DOHH2 (cell line): ENCODE measurements around the gene DGKE.

Experiments
- H3F3A ChIP-seq: fragments of 200-600 bp; sonication (generic), shearing (Covaris generic); 2 replicates; pipeline ENCODE4 v1.6.0; 2016; ENCODE audit warnings: antibody characterized with exemption, mild to moderate bottlenecking; ENCODE audit not compliant: control insufficient read depth, insufficient read depth
- H3K27ac ChIP-seq: fragments of 200-600 bp; sonication (generic); 2 replicates; pipeline ENCODE4 v1.5.1; 2014; ENCODE audit warnings: low read depth, mild to moderate bottlenecking, low read length, moderate library complexity
- H3K27me3 ChIP-seq: fragments of 200-600 bp; sonication (generic); 2 replicates; pipeline ENCODE4 v1.6.1; 2014; ENCODE audit warnings: mild to moderate bottlenecking, low read length, mixed read lengths; ENCODE audit not compliant: control insufficient read depth
- H3K36me3 ChIP-seq: fragments of 200-600 bp; sonication (generic); 2 replicates; pipeline ENCODE4 v1.6.1; 2014; ENCODE audit warnings: mild to moderate bottlenecking, low read length, moderate library complexity, mixed read lengths; ENCODE audit not compliant: control insufficient read depth
- H3K4me1 ChIP-seq: fragments of 200-600 bp; sonication (generic); 2 replicates; pipeline ENCODE4 v1.6.1; 2014; ENCODE audit warnings: mild to moderate bottlenecking, low read length, mixed read lengths; ENCODE audit not compliant: control insufficient read depth
- H3K4me2 ChIP-seq: fragments of 200-600 bp; sonication (generic); 2 replicates; pipeline ENCODE4 v1.6.0; 2014; ENCODE audit warnings: mild to moderate bottlenecking, low read length, moderate library complexity
- H3K4me3 ChIP-seq: fragments of 200-600 bp; sonication (generic); 2 replicates; pipeline ENCODE4 v1.5.1; 2014; ENCODE audit warnings: mild to moderate bottlenecking, low read length, mixed read lengths
- H3K79me2 ChIP-seq: fragments of 200-600 bp; sonication (generic); 2 replicates; pipeline ENCODE4 v1.6.1; 2014; ENCODE audit warnings: mild to moderate bottlenecking, low read length, mixed read lengths; ENCODE audit not compliant: control insufficient read depth
- H3K9me2 ChIP-seq: fragments of 200-600 bp; sonication (generic); replicated peaks from 2 replicates; pipeline ENCODE4 v1.6.1; 2014; ENCODE audit warnings: mild to moderate bottlenecking, low read length, mixed read lengths; ENCODE audit not compliant: control insufficient read depth
- H3K9me3 ChIP-seq: fragments of 200-600 bp; sonication (generic); 2 replicates; pipeline ENCODE4 v1.6.1; 2014; ENCODE audit warnings: antibody characterized with exemption, low read length, mixed read lengths; ENCODE audit not compliant: control insufficient read depth, insufficient read depth
- H4K20me1 ChIP-seq: fragments of 200-600 bp; sonication (generic); 2 replicates; pipeline ENCODE4 v1.6.0; 2014; ENCODE audit warnings: low read depth, mild to moderate bottlenecking, antibody characterized with exemption, low read length, moderate library complexity; ENCODE audit not compliant: control insufficient read depth, insufficient read depth
- EZH2phosphoT487 ChIP-seq: fragments of 200-600 bp; sonication (generic); IDR thresholded peaks from 2 replicates; pipeline ENCODE4 v1.6.1; 2017; ENCODE audit warnings: borderline replicate concordance, mild to moderate bottlenecking, antibody characterized with exemption, low read length, moderate library complexity, mixed read lengths
- TF ChIP-seq, protein P1 (sequence below): fragments of 200-600 bp; sonication (generic); IDR thresholded peaks from one replicate; pipeline ENCODE4 v1.5.1; 2014; ENCODE audit warnings: antibody characterized with exemption, mild to moderate bottlenecking, low read depth, low read length; ENCODE audit not compliant: poor library complexity, severe bottlenecking

DGKE gene

DNA sequence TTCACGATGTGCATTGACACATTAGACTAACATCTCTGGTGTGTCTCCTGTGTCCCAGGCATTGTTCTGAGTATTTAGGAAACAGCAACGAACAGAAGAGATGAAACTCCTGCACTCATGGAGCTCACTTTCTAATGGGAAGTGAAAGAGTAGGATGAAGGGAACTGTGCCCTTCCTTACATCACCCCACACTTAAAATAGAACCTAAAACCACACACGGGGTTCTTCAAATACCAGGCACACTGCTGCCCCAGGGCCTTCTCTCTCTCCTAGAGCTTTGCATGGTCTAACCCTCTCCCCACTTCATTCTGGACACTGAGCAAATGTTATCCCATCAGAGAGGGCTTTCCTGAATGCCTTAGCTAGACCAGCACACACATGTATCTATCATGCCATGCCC is 46.2 kb downstream of the DGKE start:
- Histone ChIP-seq H3K4me2 (peak overlapping the region; percentile 39), H3K36me3 (no peaks in the 10 kb centered on the region), H3K9me2 (no peaks in the 10 kb centered on the region), H3F3A (0 out of 2 replicates have a peak, but pooled peaks cover 5% of the 10 kb centered on the region), H3K27ac (no peak overlapping the region), H3K4me3 (no peak overlapping the region), H3K27me3 (no peaks in the 10 kb centered on the region), H3K9me3 (no peaks in the 10 kb centered on the region), H4K20me1 (no peaks in the 10 kb centered on the region), H3K79me2 (no peaks in the 10 kb centered on the region), H3K4me1 (peaks cover 21% of the 10 kb centered on the region)
- TF ChIP-seq, protein P1, sequence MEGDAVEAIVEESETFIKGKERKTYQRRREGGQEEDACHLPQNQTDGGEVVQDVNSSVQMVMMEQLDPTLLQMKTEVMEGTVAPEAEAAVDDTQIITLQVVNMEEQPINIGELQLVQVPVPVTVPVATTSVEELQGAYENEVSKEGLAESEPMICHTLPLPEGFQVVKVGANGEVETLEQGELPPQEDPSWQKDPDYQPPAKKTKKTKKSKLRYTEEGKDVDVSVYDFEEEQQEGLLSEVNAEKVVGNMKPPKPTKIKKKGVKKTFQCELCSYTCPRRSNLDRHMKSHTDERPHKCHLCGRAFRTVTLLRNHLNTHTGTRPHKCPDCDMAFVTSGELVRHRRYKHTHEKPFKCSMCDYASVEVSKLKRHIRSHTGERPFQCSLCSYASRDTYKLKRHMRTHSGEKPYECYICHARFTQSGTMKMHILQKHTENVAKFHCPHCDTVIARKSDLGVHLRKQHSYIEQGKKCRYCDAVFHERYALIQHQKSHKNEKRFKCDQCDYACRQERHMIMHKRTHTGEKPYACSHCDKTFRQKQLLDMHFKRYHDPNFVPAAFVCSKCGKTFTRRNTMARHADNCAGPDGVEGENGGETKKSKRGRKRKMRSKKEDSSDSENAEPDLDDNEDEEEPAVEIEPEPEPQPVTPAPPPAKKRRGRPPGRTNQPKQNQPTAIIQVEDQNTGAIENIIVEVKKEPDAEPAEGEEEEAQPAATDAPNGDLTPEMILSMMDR = no peak
- TF ChIP-seq EZH2phosphoT487 = no peak

DNA sequence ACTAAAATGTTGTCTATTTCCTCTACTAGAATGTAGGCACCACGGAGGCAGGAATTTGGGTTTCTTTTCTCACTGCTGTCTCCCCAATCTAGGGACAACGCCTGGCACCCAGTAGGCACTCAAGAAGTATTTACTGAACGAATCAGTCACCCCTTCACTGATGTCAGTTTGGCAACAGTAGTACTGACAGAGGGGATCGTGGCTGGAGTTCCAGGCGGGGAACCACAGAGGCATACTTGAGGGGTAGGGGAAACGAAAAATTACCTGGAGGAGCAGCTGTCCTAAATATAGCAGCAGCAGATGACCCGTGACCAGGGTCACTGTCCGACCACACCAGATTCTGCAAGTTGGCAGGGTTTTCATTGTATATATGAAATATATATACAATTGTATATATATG is 46.6 kb downstream of the DGKE start:
- H3K9me3 ChIP-seq = no peaks in the 10 kb centered on the region
- H4K20me1 ChIP-seq = no peaks in the 10 kb centered on the region
- H3K9me2 ChIP-seq = no peaks in the 10 kb centered on the region
- no peak for TF ChIP-seq EZH2phosphoT487
- TF ChIP-seq, protein P1 = no peak
- no peaks in the 10 kb centered on the region for H3K36me3 ChIP-seq
- H3K4me2 ChIP-seq = peak overlapping the region; percentile 39
- 0 out of 2 replicates have a peak, but pooled peaks cover 6% of the 10 kb centered on the region for H3F3A ChIP-seq
- no peaks in the 10 kb centered on the region for H3K79me2 ChIP-seq
- no peaks in the 10 kb centered on the region for H3K27me3 ChIP-seq
- no peak overlapping the region for H3K27ac ChIP-seq
- H3K4me3 ChIP-seq = no peak overlapping the region
- peaks cover 21% of the 10 kb centered on the region for H3K4me1 ChIP-seq

DNA sequence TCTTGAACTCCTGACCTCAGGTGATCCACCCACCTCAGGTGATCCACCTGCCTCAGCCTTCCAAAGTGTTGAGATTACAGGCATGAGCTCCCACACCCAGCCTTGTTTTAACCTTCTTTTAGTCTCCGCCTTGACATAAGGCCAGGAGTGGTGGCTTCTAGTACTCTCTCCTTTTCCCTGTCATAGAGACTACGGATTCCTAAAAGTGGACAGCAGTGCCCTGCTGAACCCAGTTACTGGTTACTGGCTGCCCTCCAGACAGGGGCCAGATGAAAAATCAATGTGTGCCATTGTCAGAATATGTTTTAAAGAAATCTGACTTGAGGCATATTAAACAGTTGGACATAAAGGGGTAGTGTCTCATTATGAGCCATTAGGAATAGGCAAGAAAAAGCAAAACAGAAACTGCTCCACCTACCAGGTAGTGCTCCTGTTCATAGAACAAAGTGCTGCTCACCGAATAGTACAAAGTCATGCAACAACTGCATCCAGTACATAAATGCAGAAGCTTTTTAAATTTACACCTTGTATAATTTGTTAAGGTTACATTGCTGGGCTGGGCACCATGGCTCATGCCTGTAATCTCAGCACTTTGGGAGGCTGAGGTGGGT is 47.8 kb downstream of the DGKE start:
- Histone ChIP-seq H3K4me1 (peaks cover 21% of the 10 kb centered on the region), H4K20me1 (no peaks in the 10 kb centered on the region), H3K9me3 (no peaks in the 10 kb centered on the region), H3K79me2 (no peaks in the 10 kb centered on the region), H3K27me3 (no peaks in the 10 kb centered on the region), H3F3A (0 out of 2 replicates have a peak, but pooled peaks cover 6% of the 10 kb centered on the region), H3K4me3 (no peak overlapping the region), H3K27ac (no peak overlapping the region), H3K36me3 (peaks cover 5% of the 10 kb centered on the region; the same call in 1 of the 2 replicates), H3K9me2 (no peaks in the 10 kb centered on the region), H3K4me2 (no peak overlapping the region)
- no peak for TF ChIP-seq EZH2phosphoT487
- TF ChIP-seq, protein P1 = no peak
